AG10803 (cell line): ENCODE data around the gene ANTXR1.
A peak's percentile ranks its signal among the peaks of the same experiment; 100 is the strongest.
"Not testable (repeated sequence)": the region's sequence is repeated elsewhere in the genome, so short reads cannot be mapped to it uniquely, and the experiment has no call there.

Experiments used
- DNase-seq: peaks from one replicate; pipeline ENCODE4 v3.0.0; 2010; ENCODE audit warnings: low read depth
- H3K4me3 ChIP-seq: 2 replicates; pipeline ENCODE4 v1.5.1; 2011; ENCODE audit warnings: mild to moderate bottlenecking, low read length, control low read depth
- TF ChIP-seq, protein P1 (sequence below): conservative IDR thresholded peaks from 2 replicates; pipeline ENCODE4 v1.5.1; 2011; ENCODE audit warnings: mild to moderate bottlenecking, low read length, control low read depth, inconsistent platforms

The ANTXR1 gene

DNA sequence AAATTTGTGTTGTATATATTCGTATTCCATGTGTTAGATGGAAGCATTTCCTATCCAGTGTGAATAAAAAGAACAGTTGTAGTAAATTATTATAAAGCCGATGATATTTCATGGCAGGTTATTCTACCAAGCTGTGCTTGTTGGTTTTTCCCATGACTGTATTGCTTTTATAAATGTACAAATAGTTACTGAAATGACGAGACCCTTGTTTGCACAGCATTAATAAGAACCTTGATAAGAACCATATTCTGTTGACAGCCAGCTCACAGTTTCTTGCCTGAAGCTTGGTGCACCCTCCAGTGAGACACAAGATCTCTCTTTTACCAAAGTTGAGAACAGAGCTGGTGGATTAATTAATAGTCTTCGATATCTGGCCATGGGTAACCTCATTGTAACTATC, 235.3 kb downstream of the ANTXR1 start:
- DNase-seq: no peak
- H3K4me3 ChIP-seq: no peak overlapping the region
- TF ChIP-seq, protein P1, sequence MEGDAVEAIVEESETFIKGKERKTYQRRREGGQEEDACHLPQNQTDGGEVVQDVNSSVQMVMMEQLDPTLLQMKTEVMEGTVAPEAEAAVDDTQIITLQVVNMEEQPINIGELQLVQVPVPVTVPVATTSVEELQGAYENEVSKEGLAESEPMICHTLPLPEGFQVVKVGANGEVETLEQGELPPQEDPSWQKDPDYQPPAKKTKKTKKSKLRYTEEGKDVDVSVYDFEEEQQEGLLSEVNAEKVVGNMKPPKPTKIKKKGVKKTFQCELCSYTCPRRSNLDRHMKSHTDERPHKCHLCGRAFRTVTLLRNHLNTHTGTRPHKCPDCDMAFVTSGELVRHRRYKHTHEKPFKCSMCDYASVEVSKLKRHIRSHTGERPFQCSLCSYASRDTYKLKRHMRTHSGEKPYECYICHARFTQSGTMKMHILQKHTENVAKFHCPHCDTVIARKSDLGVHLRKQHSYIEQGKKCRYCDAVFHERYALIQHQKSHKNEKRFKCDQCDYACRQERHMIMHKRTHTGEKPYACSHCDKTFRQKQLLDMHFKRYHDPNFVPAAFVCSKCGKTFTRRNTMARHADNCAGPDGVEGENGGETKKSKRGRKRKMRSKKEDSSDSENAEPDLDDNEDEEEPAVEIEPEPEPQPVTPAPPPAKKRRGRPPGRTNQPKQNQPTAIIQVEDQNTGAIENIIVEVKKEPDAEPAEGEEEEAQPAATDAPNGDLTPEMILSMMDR: no peak

DNA sequence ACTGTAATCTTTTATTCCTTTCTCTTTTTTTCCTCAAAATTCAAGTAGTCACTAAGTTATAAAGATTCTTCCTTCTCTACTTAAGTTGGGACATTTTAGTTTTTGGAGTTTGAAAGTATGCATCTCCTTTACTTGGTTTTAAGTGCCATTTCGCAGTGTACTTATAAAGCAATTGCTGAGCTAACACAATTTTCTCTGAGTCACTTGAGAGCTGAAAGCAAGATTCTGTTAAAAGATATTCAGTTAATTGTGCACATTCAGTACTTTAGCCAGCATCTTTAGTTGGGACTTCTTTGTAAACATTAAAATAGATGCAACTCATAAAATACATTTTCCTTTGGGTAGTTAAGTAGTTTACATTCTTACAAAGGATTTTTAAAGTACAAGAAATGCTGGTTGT, 238.0 kb downstream of the ANTXR1 start:
- TF ChIP-seq, protein P1: no peak
- DNase-seq: no peak
- H3K4me3 ChIP-seq: no peak overlapping the region

DNA sequence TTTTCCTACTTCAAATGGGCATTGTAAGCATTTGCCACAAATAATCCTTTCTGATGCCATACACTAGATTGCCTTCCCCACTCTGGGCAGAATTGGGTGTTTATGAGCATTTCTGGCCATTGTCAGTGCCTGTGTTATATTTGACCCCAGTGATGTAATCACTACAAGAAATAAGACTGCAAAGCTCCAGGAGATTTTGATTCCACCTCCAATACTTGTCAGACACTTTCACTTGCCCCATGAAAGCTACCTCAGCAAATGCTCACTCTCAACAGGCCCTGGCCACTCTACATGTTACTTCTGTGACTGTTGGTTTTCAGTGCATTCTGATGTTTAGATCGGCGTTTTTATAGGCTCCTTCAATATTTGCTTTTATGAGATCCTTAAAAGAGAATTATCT, 239.0 kb downstream of the ANTXR1 start:
- TF ChIP-seq, protein P1: no peak
- DNase-seq: no peak
- no peak overlapping the region for H3K4me3 ChIP-seq

DNA sequence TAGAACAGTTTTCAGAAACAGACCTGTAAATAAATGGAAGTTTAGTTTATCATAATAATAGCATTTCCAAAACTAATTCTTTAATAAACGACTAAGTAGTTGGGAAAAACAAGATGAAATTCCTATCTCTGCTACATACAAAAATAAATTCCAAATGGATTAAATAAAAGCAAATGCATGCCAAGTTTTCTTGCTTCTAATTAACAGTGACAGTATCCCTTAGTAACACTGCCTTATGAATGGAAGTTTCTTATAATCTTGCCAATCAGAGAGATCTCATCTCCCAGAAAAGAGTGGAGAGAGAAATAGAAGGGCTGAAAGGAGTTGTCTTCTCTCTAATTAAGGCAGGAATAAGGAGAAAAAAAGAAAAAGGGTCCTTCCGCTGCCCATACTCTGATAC, 240.1 kb downstream of the ANTXR1 start:
- TF ChIP-seq, protein P1: no peak
- peak; percentile 75 for DNase-seq

DNA sequence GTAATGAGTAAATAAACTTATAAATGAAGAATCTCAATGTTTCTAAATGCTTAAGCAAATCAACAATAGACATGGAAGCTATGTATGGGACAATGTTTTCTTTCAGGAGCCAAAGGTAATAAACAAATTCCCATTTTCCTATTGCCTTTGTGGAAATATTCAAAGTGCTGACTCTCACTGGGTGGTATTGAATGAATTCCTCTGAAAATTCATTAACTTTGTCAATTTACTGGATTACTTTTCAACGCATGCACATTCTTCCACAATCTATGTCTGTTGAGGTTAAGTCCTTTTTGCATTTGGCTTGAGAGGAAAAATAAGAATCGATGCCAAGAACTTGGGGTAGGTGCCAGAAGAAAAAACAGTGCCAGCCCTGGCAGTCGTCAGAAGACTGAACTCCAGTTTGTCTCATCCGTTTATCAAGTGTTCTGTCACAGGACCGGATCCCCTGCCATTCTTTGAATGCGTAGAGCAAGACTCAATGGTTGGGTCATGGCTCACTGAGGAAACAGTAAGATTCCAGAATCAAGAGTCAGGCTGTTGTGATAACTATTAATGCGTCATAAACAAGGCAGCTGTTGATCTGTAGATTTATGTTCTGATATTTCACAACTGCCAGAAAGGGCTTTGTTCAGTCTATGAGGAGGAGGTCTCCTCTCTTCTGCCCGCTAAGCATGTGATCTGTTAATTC, 240.8 kb downstream of the ANTXR1 start:
- DNase-seq: peak; percentile 100
- TF ChIP-seq, protein P1: no peak
- H3K4me3 ChIP-seq: no peak overlapping the region

More for the DNA sequence above, 240.1 kb downstream of the ANTXR1 start:
- no peak overlapping the region for H3K4me3 ChIP-seq

DNA sequence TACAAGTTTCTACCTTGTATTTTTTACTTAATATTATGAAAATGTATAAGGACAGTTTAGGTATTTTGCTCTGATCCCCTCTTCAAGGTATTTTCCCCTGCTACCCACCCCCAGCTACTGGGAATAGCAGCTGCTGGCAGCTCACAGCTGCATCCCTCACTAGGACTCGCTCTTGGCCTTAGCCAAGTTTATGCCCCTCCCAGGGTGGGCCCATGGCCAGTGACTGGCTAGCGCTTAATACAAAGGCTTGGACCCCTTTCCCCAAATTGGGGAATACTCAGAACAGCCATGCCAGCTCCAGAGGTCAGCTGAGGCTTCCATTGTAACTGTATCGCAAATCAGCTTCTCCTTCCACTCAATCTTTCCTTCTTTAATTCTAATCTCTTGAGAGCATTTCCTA, 242.8 kb downstream of the ANTXR1 start:
- no peak overlapping the region for H3K4me3 ChIP-seq
- TF ChIP-seq, protein P1: no peak
- no peak for DNase-seq

DNA sequence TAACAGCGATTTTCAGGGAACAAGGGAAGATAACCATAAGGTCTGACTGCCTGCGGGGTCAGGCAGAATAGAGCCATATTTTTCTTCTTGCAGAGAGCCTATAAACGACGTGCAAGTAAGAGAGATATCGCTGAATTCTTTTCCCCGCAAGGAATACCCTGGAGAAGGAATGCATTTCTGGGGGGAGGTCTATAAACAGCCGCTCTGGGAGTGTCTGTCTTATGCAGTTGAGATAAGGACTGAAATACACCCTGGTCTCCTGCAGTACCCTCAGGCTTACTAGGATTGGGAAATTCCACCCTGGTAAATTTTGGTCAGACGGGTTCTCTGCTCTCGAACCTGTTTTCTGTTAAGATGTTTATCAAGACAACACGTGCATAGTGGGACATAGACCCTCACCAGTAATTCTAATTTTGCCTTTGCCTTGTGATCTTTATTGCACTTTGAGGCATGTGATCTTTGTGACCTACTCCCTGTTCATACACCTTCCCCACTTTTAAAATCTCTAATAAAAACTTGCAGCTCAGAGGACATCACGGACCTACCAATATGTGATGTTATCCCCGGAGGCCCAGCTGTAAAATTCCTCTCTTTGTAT, 247.1 kb downstream of the ANTXR1 start:
- DNase-seq, H3K4me3 ChIP-seq: not testable (repeated sequence)
